H1 (cell line): ENCODE measurements around the gene WDR31. TPM values are rescaled to one million over a fixed set of nuclear protein-coding genes. Genes with fewer than 3 reads are reported as not detected.

ENCODE experiments used
- CTCF ChIA-PET: fragments of 300-600 bp; sonication (Branson Sonifier 250); formaldehyde crosslinking; loops from one replicate; lab custom pipeline; 2021; ENCODE audit not compliant: partially characterized antibody; lab: Charles Lee
- POLR2A ChIA-PET: fragments of 300-600 bp; sonication (Branson Sonifier 250); formaldehyde crosslinking; loops from one replicate; lab custom pipeline; 2021; ENCODE audit warnings: inconsistent platforms; ENCODE audit not compliant: partially characterized antibody; lab: Charles Lee
- DNase-seq, 2 experiments: peaks; one replicate each; pipeline versions ENCODE4 v3.0.0 to v3.0.0-alpha.2; 2010 to 2022; ENCODE audit warnings: low spot score in 2 of 2, low read depth in 1 of 2, mixed read lengths in 1 of 2
- FAIRE-seq: peaks from 2 replicates; lab custom pipeline; 2011; peaks lifted over from hg19 to GRCh38; lab: Jason Lieb, UNC
- H2AFZ ChIP-seq: 2 replicates; pipeline ENCODE4 v1.8.1; 2012; ENCODE audit warnings: low read length, inconsistent platforms
- H2AK5ac ChIP-seq: 2 replicates; pipeline ENCODE4 v1.6.1; 2013; ENCODE audit warnings: low read depth, low read length
- H2BK120ac ChIP-seq: replicated peaks from 2 replicates; pipeline ENCODE3; 2013; ENCODE audit warnings: low read depth, low read length, inconsistent platforms
- H2BK12ac ChIP-seq: 2 replicates; pipeline ENCODE4 v1.6.1; 2013; ENCODE audit warnings: low read depth, low read length
- H2BK15ac ChIP-seq: 2 replicates; pipeline ENCODE4 v1.6.1; 2013; ENCODE audit warnings: low read length
- H2BK20ac ChIP-seq: 2 replicates; pipeline ENCODE4 v1.6.1; 2013; ENCODE audit warnings: low read length
- H2BK5ac ChIP-seq: 2 replicates; pipeline ENCODE4 v1.6.1; 2013; ENCODE audit warnings: low read depth, low read length
- H3K14ac ChIP-seq: 2 replicates; pipeline ENCODE4 v1.6.1; 2013; ENCODE audit warnings: inconsistent platforms; ENCODE audit not compliant: insufficient read length
- H3K18ac ChIP-seq: 2 replicates; pipeline ENCODE4 v1.6.1; 2013; ENCODE audit warnings: low read length; ENCODE audit errors: extremely low read depth
- H3K23ac ChIP-seq: 2 replicates; pipeline ENCODE4 v1.6.1; 2013; ENCODE audit warnings: inconsistent platforms; ENCODE audit not compliant: insufficient read length
- H3K23me2 ChIP-seq: 2 replicates; pipeline ENCODE4 v1.6.1; 2013; ENCODE audit warnings: low read depth, low read length
- H3K27ac ChIP-seq: 2 replicates; pipeline ENCODE4 v1.6.1; 2011; ENCODE audit warnings: low read depth, low read length, inconsistent platforms
- H3K27me3 ChIP-seq, 4 experiments: replicated peaks in 1 of 4; 1 replicate in 1 of 4; 2 replicates in 3 of 4; pipeline versions ENCODE4 v1.6.1 to v1.8.1; 2011 to 2013; ENCODE audit warnings: low read length in 3 of 4, mild to moderate bottlenecking in 3 of 4, inconsistent platforms in 2 of 4, mixed read lengths in 2 of 4, moderate library complexity in 1 of 4; ENCODE audit not compliant: control insufficient read depth in 3 of 4, insufficient read depth in 3 of 4; ENCODE audit errors: extremely low read depth in 1 of 4
- H3K36me3 ChIP-seq, 4 experiments: 2 replicates each; pipeline versions ENCODE4 v1.6.1 to v1.8.1; 2011 to 2013; ENCODE audit warnings: mild to moderate bottlenecking in 4 of 4, low read length in 3 of 4, moderate library complexity in 2 of 4, control low read depth in 1 of 4, inconsistent platforms in 1 of 4; ENCODE audit not compliant: insufficient read depth in 4 of 4, control insufficient read depth in 2 of 4
- H3K4ac ChIP-seq: replicated peaks from 2 replicates; pipeline ENCODE3; 2013; ENCODE audit warnings: low read length, low read depth, mixed read lengths, inconsistent platforms; ENCODE audit not compliant: insufficient read length
- H3K4me1 ChIP-seq, 4 experiments: replicated peaks in 1 of 4; 1 replicate in 1 of 4; 2 replicates in 3 of 4; pipeline versions ENCODE4 v1.6.1 to v1.8.1; 2011 to 2013; ENCODE audit warnings: low read length in 3 of 4, inconsistent platforms in 2 of 4, mixed read lengths in 1 of 4; ENCODE audit not compliant: insufficient read depth in 4 of 4, control insufficient read depth in 3 of 4
- H3K4me2 ChIP-seq, 2 experiments: 2 replicates each; pipeline versions ENCODE4 v1.6.1 to v1.8.1; 2011 to 2013; ENCODE audit warnings: low read depth in 2 of 2, low read length in 2 of 2, control low read depth in 1 of 2, inconsistent platforms in 1 of 2, mild to moderate bottlenecking in 1 of 2; ENCODE audit not compliant: insufficient read depth in 1 of 2
- H3K4me3 ChIP-seq, 4 experiments: fragments of 200-600, 300-600 bp in 1 of 4; sonication (generic), shearing (Covaris generic), sonication (Bioruptor Twin) in 1 of 4; 2 replicates each; pipeline versions ENCODE4 v1.5.1 to v1.8.1; 2011 to 2016; ENCODE audit warnings: low read length in 4 of 4, low read depth in 3 of 4, control low read depth in 2 of 4, inconsistent platforms in 2 of 4, mild to moderate bottlenecking in 2 of 4, mixed read lengths in 1 of 4, moderate library complexity in 1 of 4; ENCODE audit not compliant: insufficient read depth in 2 of 4; ENCODE audit errors: extremely low read depth in 1 of 4
- H3K56ac ChIP-seq: replicated peaks from 2 replicates; pipeline ENCODE3; 2013; ENCODE audit warnings: low read depth, mild to moderate bottlenecking, mixed read lengths, low read length, inconsistent platforms; ENCODE audit not compliant: insufficient read length
- H3K79me1 ChIP-seq: 2 replicates; pipeline ENCODE4 v1.6.1; 2013; ENCODE audit warnings: low read depth, low read length, control low read depth
- H3K79me2 ChIP-seq, 2 experiments: 2 replicates each; pipeline versions ENCODE4 v1.6.1 to v1.8.1; 2012 to 2013; ENCODE audit warnings: low read length in 2 of 2, mild to moderate bottlenecking in 2 of 2, inconsistent platforms in 1 of 2; ENCODE audit not compliant: insufficient read depth in 2 of 2, control insufficient read depth in 1 of 2
- H3K9ac ChIP-seq, 4 experiments: replicated peaks in 1 of 4; 1 replicate in 1 of 4; 2 replicates in 3 of 4; pipeline versions ENCODE4 v1.6.1 to v1.8.1; 2011 to 2013; ENCODE audit warnings: low read depth in 3 of 4, low read length in 3 of 4, control low read depth in 2 of 4, mild to moderate bottlenecking in 2 of 4, moderate library complexity in 2 of 4, inconsistent platforms in 1 of 4; ENCODE audit errors: extremely low read depth in 1 of 4
- H3K9me3 ChIP-seq, 2 experiments: 2 replicates each; pipeline versions ENCODE4 v1.6.1 to v1.8.1; 2012 to 2013; ENCODE audit warnings: mild to moderate bottlenecking in 2 of 2, moderate library complexity in 2 of 2, control low read depth in 1 of 2, inconsistent platforms in 1 of 2, low read depth in 1 of 2, low read length in 1 of 2, mixed read lengths in 1 of 2; ENCODE audit not compliant: insufficient read depth in 2 of 2
- H4K20me1 ChIP-seq, 2 experiments: replicated peaks in 1 of 2; 2 replicates each; pipeline versions ENCODE3 to v1.8.1; 2011 to 2013; ENCODE audit warnings: inconsistent platforms in 2 of 2, low read length in 2 of 2, mild to moderate bottlenecking in 1 of 2; ENCODE audit not compliant: insufficient read depth in 2 of 2, control insufficient read depth in 1 of 2
- H4K5ac ChIP-seq: 2 replicates; pipeline ENCODE4 v1.6.1; 2013; ENCODE audit warnings: low read length, low read depth, mixed read lengths, inconsistent platforms; ENCODE audit not compliant: insufficient read length
- H4K8ac ChIP-seq: 2 replicates; pipeline ENCODE4 v1.8.0; 2013; ENCODE audit warnings: mild to moderate bottlenecking, moderate library complexity, low read length, inconsistent platforms; ENCODE audit not compliant: insufficient read depth; ENCODE audit errors: extremely low read depth
- H4K91ac ChIP-seq: replicated peaks from 2 replicates; pipeline ENCODE3; 2013; ENCODE audit warnings: low read length, mixed read lengths, inconsistent platforms; ENCODE audit not compliant: insufficient read length
- BACH1 ChIP-seq: IDR thresholded peaks from 2 replicates; pipeline ENCODE4 v1.6.1; 2012; ENCODE audit warnings: low read length, improper control_type of control experiment
- CEBPB ChIP-seq: IDR thresholded peaks from 2 replicates; pipeline ENCODE4 v1.6.1; 2012; ENCODE audit warnings: low read depth, low read length
- CREB1 ChIP-seq: IDR thresholded peaks from 2 replicates; pipeline ENCODE4 v1.6.1; 2012; ENCODE audit warnings: inconsistent platforms
- EP300 ChIP-seq, 2 experiments: IDR thresholded peaks; 1 replicate in 1 of 2; 2 replicates in 1 of 2; pipeline ENCODE4 v1.6.1; 2011 to 2012; ENCODE audit warnings: low read depth in 2 of 2, low read length in 2 of 2, mild to moderate bottlenecking in 2 of 2, borderline replicate concordance in 1 of 2, inconsistent platforms in 1 of 2, moderate library complexity in 1 of 2
- NANOG ChIP-seq: IDR thresholded peaks from 2 replicates; pipeline ENCODE4 v1.6.1; 2011; ENCODE audit warnings: low read length, low read depth, mild to moderate bottlenecking, inconsistent platforms; ENCODE audit not compliant: insufficient read depth, poor library complexity, severe bottlenecking
- PHF8 ChIP-seq: fragments of 200-600 bp; sonication (generic); conservative IDR thresholded peaks from 2 replicates; pipeline ENCODE4 v1.7.1; 2012; ENCODE audit warnings: low read depth, mild to moderate bottlenecking, inconsistent platforms, low read length, moderate library complexity
- RFX5 ChIP-seq: IDR thresholded peaks from 2 replicates; pipeline ENCODE4 v1.6.1; 2011; ENCODE audit warnings: low read depth, low read length, improper control_type of control experiment, borderline replicate concordance
- SAP30 ChIP-seq: fragments of 300-600 bp; sonication (generic); IDR thresholded peaks from 2 replicates; pipeline ENCODE4 v1.7.1; 2012; ENCODE audit warnings: low read length, moderate library complexity, mild to moderate bottlenecking, inconsistent platforms; ENCODE audit not compliant: insufficient read depth, insufficient replicate concordance
- SIN3A ChIP-seq, 2 experiments: IDR thresholded peaks in 1 of 2; conservative IDR thresholded peaks in 1 of 2; 2 replicates each; pipeline ENCODE4 v1.6.1; 2011 to 2012; ENCODE audit warnings: low read length in 2 of 2, improper control_type of control experiment in 1 of 2, low read depth in 1 of 2, mild to moderate bottlenecking in 1 of 2
- SP1 ChIP-seq: IDR thresholded peaks from 2 replicates; pipeline ENCODE4 v1.6.1; 2011; ENCODE audit warnings: low read depth, low read length
- SUZ12 ChIP-seq: fragments of 200-600 bp; sonication (generic); IDR thresholded peaks from 2 replicates; pipeline ENCODE4 v1.6.1; 2012; ENCODE audit warnings: mild to moderate bottlenecking, inconsistent platforms, low read length, moderate library complexity, mixed read lengths
- TBP ChIP-seq: IDR thresholded peaks from 2 replicates; pipeline ENCODE4 v1.6.1; 2011; ENCODE audit warnings: low read depth, low read length, improper control_type of control experiment
- WGBS, 2 experiments: shearing (Covaris generic) in 1 of 2; methylation state at CpG; one replicate each; pipeline versions ENCODE4 v1.1.6 to v1.1.7; 2013 to 2015; ENCODE audit warnings: low lambda C conversion rate in 2 of 2, mixed read lengths in 2 of 2, inconsistent platforms in 1 of 2, low coverage in 1 of 2, missing lambda C conversion rate in 1 of 2; ENCODE audit not compliant: insufficient replicate concordance in 2 of 2, insufficient coverage in 1 of 2, insufficient read length in 1 of 2; ENCODE audit errors: extremely low coverage in 1 of 2, missing lambda C conversion rate in 1 of 2; 5-methylcytosine and 5-hydroxymethylcytosine counted together
- polyA plus RNA-seq, 7 experiments: library from polyadenylated mRNA; depleted of rRNA in 3 of 7; stranded (reverse) in 5 of 7; unstranded in 2 of 7; fragments of >200 nt in 5 of 7; fragments of 200-250 nt in 2 of 7; gene quantifications; 1 replicate in 5 of 7; 2 replicates in 1 of 7; 4 replicates in 1 of 7; pipeline versions ENCODE4 v1.2.1 to v1.2.3, GENCODE V29; 2011 to 2013; ENCODE audit warnings: missing spikeins in 2 of 7, mixed read lengths in 2 of 7
- total RNA-seq: library from RNA; stranded (reverse); fragmentation: NEBNext Ultra II Directional; extraction: Animal tissue kit (Norgen Biotek cat#: 25700); gene quantifications from 2 replicates; pipeline ENCODE4 v1.2.1, GENCODE V29; 2021
- TF ChIP-seq, protein P1 (sequence below): IDR thresholded peaks from 2 replicates; pipeline ENCODE4 v1.6.1; 2012; ENCODE audit warnings: low read length, inconsistent platforms

Gene WDR31
- total and polyA plus RNA-seq, 2 of the 8 experiments (the other 6 are each of a cell fraction or from before 2014, with no cell fraction given) = 0.27 to 0.28 TPM

DNA sequence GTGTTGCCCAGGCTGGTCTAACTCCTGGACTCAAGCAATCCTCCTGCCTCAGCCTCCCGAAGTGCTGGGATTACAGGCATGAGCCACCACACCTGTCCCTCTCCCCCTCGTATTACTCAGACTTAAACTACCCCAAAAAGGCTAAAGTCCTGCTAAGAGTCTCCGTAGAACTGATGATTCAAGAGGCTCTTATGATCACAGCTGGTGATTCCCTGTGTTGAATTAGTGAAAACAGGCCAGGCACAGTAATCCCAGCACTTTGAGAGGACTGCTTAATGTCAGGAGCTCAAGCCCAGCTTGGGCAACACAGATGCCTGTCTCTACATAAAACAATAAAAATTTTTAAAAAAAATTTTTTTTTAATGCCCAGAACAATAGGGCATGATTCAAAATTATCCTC lies 73.9 kb downstream of the WDR31 start:
- POLR2A ChIA-PET = interaction anchor here (1.0 to 1.5 kb wide), 2 partner anchors 8 to 45 kb away, joined by 3 to 4 read pairs; partner anchors contain the start of genes FKBP15 and SLC31A1
- H3K14ac ChIP-seq = no peak overlapping the region
- H4K5ac ChIP-seq = no peak overlapping the region
- H3K36me3 ChIP-seq = peaks cover 3 to 16% (median 8%) of the 10 kb centered on the region in 4 experiments
- no peaks in the 10 kb centered on the region for H3K23me2 ChIP-seq
- no peak overlapping the region for H3K4ac ChIP-seq
- H3K27me3 ChIP-seq = no peaks in the 10 kb centered on the region
- H4K20me1 ChIP-seq = peaks cover 0 to 2% of the 10 kb centered on the region in 2 experiments
- no peak overlapping the region for H3K18ac ChIP-seq
- H2AFZ ChIP-seq = no peak overlapping the region
- H2BK120ac ChIP-seq = no peak overlapping the region
- H3K4me2 ChIP-seq = no peak overlapping the region
- H3K79me1 ChIP-seq = no peaks in the 10 kb centered on the region
- H4K8ac ChIP-seq = no peak overlapping the region
- H3K27ac ChIP-seq = no peak overlapping the region
- no peaks in the 10 kb centered on the region for H3K4me1 ChIP-seq
- no peak overlapping the region for H3K4me3 ChIP-seq
- no peak overlapping the region for H3K23ac ChIP-seq
- no peak overlapping the region for H3K9ac ChIP-seq
- H2BK12ac ChIP-seq = no peak overlapping the region
- no peak overlapping the region for H2BK5ac ChIP-seq
- CTCF ChIA-PET = no interaction called here
- H2BK20ac ChIP-seq = no peak overlapping the region
- FAIRE-seq (no peak), DNase-seq (no peak)
- no peak overlapping the region for H2BK15ac ChIP-seq
- 87% methylated on average over 3 of the region's 3 CpGs; no CpG with 5 or more reads in 1 of the 2 experiments for WGBS, 2 experiments
- no peak overlapping the region for H4K91ac ChIP-seq
- no peak overlapping the region for H3K56ac ChIP-seq
- no peaks in the 10 kb centered on the region for H3K9me3 ChIP-seq
- H3K79me2 ChIP-seq = no peaks in the 10 kb centered on the region
- H2AK5ac ChIP-seq = no peak overlapping the region
- TF ChIP-seq SIN3A (conservative IDR thresholded peaks at IDR 0.05 in 1 of 2, IDR thresholded peaks at IDR 0.05 in 1 of 2; ENCODE audit: low read depth in 1 of 2, low read length in 2 of 2) (no peak), SUZ12 (no peak), CEBPB (no peak), SAP30 (no peak), SP1 (no peak), RFX5 (no peak), NANOG (no peak), EP300 (IDR thresholded peaks at IDR 0.05; ENCODE audit: borderline replicate concordance in 1 of 2, low read depth in 2 of 2, low read length in 2 of 2) (no peak), TBP (no peak), CREB1 (no peak), BACH1 (no peak), PHF8 (no peak)
- TF ChIP-seq, protein P1, sequence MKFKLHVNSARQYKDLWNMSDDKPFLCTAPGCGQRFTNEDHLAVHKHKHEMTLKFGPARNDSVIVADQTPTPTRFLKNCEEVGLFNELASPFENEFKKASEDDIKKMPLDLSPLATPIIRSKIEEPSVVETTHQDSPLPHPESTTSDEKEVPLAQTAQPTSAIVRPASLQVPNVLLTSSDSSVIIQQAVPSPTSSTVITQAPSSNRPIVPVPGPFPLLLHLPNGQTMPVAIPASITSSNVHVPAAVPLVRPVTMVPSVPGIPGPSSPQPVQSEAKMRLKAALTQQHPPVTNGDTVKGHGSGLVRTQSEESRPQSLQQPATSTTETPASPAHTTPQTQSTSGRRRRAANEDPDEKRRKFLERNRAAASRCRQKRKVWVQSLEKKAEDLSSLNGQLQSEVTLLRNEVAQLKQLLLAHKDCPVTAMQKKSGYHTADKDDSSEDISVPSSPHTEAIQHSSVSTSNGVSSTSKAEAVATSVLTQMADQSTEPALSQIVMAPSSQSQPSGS = no peak
